ENCODE data around the gene KLK13. TPM values are rescaled to one million over a fixed set of nuclear protein-coding genes. Genes with fewer than 3 reads are reported as not detected.

KLK13 gene
- 1 to 10 TPM in 1 of 12 donors, under 1 TPM in 2, not detected in 9; 0.48 to 1.5 (median 0.61) TPM for polyA plus RNA-seq (ENCODE audit: insufficient read length in 12 of 12)
- long read RNA-seq, donor 1, partial matches to known transcripts, result 0 of 1 reads
- long read RNA-seq, donor 1, other reads (novel, unspliced or antisense), result 0 of 1 reads
- long read RNA-seq, donor 2, result 0 reads
- long read RNA-seq, donor 3, result 0 reads
- long read RNA-seq, donor 4, result 0 reads
- long read RNA-seq, donor 5, result 0 reads
- long read RNA-seq, donor 6, result 0 reads
- long read RNA-seq, donor 7, result 0 reads
- long read RNA-seq, donor 8, result 0 reads
- long read RNA-seq, donor 9, partial matches to known transcripts, result 0 of 1 reads
- long read RNA-seq, donor 9, other reads (novel, unspliced or antisense), result 0 of 1 reads
- long read RNA-seq, donor 10, result 0 reads
- long read RNA-seq, donor 11, result 0 reads

GRCh38 chr19:51064534-51065220 is at the start of gene KLK13:
Gene KLK13, minus strand, starts transcription at chr19:51065092. Its CDS starts 25 bp downstream, at chr19:51065067.
- no peak for DNase-seq

- DNase-seq, result no peak
Measured at GRCh38 chr19:51114087-51114729, 49.3 kb upstream of the KLK13 start.

GRCh38 chr19:51111606-51112005 is 46.7 kb upstream of the KLK13 start:
- DNase-seq, result no peak

GRCh38 chr19:51110666-51110971 is 45.7 kb upstream of the KLK13 start:
- DNase-seq, result no peak

- no peak for DNase-seq
Measured at GRCh38 chr19:51108805-51109146, 43.9 kb upstream of the KLK13 start.

GRCh38 chr19:51108066-51108804 is 43.3 kb upstream of the KLK13 start, which contains the start of gene CTU1:
Gene CTU1, minus strand, starts transcription at chr19:51108409. Its CDS starts 3,840 bp downstream, at chr19:51104569.
- peak; percentile 99 for DNase-seq

GRCh38 chr19:51107406-51108065 is 42.6 kb upstream of the KLK13 start:
- DNase-seq, result no peak

GRCh38 chr19:51103926-51104341 is 39.0 kb upstream of the KLK13 start:
- DNase-seq, result no peak

- DNase-seq, result no peak
Measured at GRCh38 chr19:51102991-51103390, 38.1 kb upstream of the KLK13 start.

GRCh38 chr19:51101171-51101865 is 36.4 kb upstream of the KLK13 start:
- DNase-seq, result no peak

GRCh38 chr19:51100601-51101000 is 35.7 kb upstream of the KLK13 start:
- DNase-seq, result no peak

GRCh38 chr19:51099047-51099382 is 34.1 kb upstream of the KLK13 start:
- no peak for DNase-seq

GRCh38 chr19:51098365-51099046 is 33.6 kb upstream of the KLK13 start:
- peak; percentile 29 for DNase-seq

- no peak for DNase-seq
Measured at GRCh38 chr19:51097796-51098195, 32.9 kb upstream of the KLK13 start.

- no peak for DNase-seq
Measured at GRCh38 chr19:51097166-51097738, 32.4 kb upstream of the KLK13 start.

GRCh38 chr19:51096473-51097165 is 31.7 kb upstream of the KLK13 start:
- no peak for DNase-seq

- DNase-seq, result no peak
Measured at GRCh38 chr19:51094696-51095279, 29.9 kb upstream of the KLK13 start.

- no peak for DNase-seq
Measured at GRCh38 chr19:51093510-51094345, 28.8 kb upstream of the KLK13 start.

Measured in muscle of arm (tissue), 14 donors.